Jurkat, Clone E6-1 (cell line): ENCODE data around the gene ADAM8.
"Not testable (repeated sequence)": the region's sequence is repeated elsewhere in the genome, so short reads cannot be mapped to it uniquely, and the experiment has no call there.

Experiments used
- DNase-seq: peaks from one replicate; pipeline ENCODE4 v3.0.0-alpha.2; 2011; ENCODE audit warnings: low read depth, low spot score
- H3K4me3 ChIP-seq: 2 replicates; pipeline ENCODE4 v1.5.1; 2011; ENCODE audit warnings: mild to moderate bottlenecking, low read length, control low read depth, moderate library complexity

Gene ADAM8

DNA sequence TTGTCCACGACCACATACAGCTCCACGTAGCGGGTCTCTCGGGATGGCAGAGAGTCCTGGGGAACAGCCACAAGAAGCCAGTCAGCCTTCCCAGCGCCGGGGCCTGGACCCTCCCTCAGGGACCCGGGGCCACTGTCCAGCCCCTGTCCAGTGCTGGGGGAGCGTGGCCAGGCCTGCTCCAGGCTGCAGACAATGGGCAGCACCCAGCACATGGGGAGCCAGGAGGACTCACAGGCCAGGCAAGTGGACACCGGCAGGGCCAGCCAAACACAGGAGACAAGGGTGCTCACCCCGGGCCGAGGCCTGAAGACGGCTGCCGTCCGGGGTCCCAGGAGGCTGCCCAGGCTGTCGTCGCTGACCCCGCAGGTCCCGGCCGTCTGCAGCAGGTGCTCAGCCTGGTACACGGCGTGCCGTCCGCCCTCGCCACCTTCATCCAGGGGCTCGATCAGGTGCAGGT lies 3.7 kb downstream of the ADAM8 start:
- DNase-seq: no peak

DNA sequence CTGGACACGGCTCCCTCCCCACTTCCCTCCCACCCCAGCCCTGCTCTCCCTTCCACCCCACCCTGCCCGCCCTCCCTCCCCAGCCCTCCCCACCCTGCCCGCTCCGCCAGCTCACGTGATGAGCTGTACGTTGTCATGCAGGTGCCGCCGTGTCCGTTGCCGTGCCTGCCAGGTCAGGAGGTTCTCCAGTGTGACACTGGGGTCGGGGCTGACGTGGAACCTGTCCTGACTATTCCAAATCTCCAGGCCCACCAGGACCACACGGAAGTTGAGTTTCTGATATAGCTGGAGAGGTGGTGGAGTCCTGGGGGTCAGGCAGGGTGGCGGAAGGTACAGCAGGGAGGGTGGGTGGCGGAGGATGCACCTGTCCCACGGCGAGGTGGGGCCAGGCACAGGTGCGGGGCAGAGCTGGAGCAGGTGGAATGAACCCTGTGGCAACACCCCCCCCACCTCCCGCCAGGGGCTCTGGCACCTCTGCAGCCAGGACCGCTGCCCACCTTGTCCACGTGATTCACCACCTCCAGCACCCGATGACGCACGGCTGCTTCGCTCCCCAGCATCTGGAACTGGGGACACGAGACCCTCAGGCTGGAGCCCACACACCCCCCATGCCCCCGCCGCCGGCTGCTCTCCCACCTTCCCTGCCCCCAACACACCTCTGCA lies 4.2 kb downstream of the ADAM8 start:
- no peak overlapping the region for H3K4me3 ChIP-seq

More for the DNA sequence above, 3.7 kb downstream of the ADAM8 start:
- no peak overlapping the region for H3K4me3 ChIP-seq

DNA sequence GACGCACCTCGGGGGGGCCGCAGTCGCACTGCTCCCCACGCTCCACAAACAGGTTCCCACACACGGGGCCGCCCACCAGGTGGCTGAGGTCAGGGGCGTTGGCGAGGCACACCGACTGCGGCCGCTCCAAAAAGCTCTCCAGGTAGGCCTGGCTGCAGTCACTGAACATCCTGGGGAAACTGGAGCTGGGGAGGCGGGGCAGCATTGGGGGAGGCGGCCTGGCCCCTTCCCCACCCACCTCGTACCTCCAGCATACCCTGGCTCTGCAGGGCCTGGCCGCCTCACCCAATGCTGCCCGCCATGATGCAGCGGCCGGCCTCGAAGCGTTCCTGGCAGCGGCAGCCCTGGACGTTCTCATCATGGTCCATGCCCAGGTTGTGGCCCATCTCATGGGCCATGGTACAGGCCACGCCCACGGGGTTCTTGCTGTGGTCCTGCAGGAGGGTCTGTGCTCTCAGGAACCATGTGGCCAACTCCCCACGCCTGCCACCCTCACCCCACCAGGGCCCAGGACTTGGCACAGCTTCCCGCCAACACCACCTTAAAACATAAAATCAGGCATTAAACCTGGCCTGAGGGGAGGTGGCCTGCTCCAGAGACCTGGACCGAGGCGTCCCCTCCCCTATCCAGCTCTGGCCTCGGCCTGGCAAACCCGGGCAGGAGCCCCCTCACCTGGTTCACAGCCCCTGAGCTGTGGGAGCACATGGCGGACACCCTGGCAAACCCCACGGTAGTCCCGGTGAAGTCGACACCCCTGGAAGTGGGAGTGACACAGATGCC lies 5.0 kb downstream of the ADAM8 start:
- H3K4me3 ChIP-seq: no peak overlapping the region
- no peak for DNase-seq

More for the DNA sequence above, 4.2 kb downstream of the ADAM8 start:
- no peak for DNase-seq

DNA sequence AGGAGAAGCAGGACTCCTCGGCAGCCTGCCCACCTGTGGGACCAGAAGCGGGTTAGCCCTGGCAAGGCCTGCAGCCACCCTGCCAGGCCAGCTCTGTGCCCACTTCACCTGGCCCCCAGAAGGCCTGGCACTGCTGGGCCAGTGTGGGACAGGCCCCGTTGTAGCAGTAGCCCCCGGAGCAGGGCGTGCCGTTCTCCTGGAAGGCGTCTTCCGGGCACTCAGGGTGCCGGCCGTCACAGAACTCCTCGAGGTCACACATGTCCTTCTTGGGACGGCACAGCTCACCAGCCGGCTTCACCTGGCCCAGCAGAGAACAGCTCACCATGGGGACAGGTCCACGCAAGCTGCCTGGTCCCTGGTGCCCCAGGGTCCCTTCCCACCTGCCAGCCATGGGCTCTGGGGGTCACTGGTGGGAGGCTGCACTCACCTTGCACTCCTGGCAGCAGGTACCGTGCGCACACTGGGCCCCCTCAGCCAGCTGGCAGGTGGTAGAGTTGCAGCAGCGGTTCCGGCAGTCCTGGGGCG lies 5.8 kb downstream of the ADAM8 start:
- no peak for DNase-seq
- no peak overlapping the region for H3K4me3 ChIP-seq

- H3K4me3 ChIP-seq: no peak overlapping the region
- no peak for DNase-seq
These were observed 6.5 kb downstream of the ADAM8 start for GRCh38 chr10:133270204-133270603.

GRCh38 chr10:133269367-133269766 lies 7.3 kb downstream of the ADAM8 start:
- DNase-seq: no peak
- no peak overlapping the region for H3K4me3 ChIP-seq

DNA sequence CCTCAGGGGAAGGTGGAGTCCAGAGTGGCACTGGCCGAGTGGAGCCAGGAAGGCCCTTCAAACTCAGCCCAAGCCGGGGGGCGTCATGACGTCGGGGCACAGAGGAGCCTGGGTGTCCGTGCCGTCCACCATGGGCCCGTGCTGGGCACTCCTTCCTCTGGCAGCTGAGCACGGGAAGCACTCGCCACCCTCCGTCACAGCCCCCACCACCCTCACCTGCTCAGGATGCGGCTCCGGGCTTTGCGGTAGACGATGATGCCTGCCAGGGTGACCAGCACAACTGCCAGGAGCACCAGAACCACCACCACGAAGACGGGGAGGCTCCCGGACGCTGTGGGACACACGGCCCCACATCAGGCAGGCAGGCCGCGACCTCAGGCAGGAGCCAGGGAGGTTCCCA lies 8.1 kb downstream of the ADAM8 start:
- H3K4me3 ChIP-seq: no peak overlapping the region
- no peak for DNase-seq

DNA sequence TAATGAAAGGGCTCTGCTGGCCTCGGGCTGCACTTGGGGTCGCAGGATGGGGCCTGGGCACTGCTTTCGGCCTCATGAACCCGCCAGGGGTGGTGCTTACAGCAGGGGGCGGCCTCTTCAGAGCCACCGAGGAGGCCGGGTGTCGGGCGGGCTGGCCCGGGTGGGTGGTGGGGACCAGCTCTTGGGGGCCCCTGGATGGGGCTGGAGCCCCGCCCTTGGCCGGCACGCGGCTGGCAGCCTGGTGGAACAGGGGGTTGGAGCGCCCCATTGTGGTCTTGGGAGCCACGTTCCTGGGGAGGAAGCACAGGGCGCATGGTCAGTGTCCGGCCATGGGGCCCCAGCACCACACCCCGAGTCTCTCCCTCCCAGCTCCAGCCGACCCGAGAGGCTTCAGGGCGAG lies 8.8 kb downstream of the ADAM8 start:
- DNase-seq: no peak

DNA sequence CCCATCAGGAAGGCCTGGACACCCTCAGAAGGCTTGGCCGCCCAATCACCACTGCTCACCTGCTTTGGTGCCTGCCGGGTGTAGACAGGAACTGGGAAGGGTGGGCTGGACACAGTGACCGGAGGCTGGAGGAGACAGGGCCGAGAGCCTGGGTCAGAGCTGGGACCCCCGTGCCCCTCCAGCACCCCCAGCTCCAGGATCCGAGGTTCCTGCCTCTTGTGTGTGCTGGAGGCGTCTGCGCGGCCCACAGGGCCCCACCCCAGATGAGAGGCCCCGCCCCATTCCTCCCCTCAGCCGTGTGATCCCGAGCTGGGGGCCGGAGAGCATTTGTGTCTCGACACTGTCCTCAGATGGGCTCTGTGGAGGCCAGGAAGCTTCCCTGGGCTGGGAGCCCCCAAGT lies 9.4 kb downstream of the ADAM8 start:
- no peak for DNase-seq
- no peak overlapping the region for H3K4me3 ChIP-seq

More for the DNA sequence above, 8.8 kb downstream of the ADAM8 start:
- H3K4me3 ChIP-seq: no peak overlapping the region

DNA sequence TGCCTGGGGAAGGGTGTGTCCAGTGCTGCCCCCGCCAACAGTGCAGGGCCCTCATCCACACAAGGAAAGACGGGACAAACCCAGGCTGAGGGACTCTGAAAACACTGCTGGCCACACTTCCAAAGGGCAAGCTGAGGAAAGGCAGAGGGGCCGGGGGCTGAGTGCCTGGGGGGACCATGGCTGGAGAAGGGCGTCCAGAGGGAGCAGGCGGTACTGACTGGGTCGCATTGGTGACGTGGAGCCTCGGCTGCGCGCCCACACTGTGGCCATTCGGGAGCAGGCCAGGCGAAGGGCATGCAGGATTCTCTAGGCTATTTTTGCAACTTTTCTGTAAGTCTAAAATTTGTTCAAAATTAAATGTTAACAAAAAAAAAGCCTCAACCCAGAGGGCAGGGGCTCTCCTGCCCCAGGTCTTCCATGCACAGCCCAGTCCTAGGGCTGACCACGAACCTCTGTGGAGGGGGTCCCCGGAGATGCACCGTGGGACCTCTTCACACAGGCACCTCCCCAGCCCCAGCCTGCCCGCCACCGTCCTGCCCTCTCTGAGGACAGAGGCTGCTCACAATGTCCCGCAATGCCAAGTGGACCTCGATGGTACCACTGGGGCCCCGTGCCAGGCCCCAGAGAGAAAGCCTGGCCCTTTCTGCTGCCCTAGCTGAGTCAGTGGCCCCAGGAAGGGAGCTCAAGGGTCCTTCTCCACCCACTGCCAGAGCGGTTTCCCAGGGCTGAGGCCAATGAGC lies 10.4 kb downstream of the ADAM8 start:
- no peak overlapping the region for H3K4me3 ChIP-seq
- no peak for DNase-seq

- not testable (repeated sequence) for H3K4me3 ChIP-seq, DNase-seq
These were observed 11.6 kb downstream of the ADAM8 start for GRCh38 chr10:133265052-133265451.

DNA sequence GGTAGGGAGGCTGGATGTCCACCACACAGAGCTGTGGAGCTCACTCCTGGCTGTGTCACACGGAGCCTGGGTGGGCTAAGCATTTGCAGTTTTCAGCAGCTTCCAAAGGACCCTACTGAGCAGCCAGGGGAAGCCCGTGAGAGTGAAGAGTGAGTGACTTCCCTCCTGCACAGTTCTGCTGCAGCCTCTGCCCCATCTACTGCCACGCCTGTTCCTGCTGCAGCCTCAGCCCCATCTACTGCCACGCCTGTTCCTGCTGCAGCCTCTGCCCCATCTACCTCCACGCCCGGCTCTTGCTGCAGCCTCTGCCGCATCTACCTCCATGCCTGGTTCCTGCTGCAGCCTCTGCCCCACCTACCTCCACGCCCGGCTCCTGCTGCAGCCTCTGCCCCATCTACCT lies 12.2 kb downstream of the ADAM8 start:
- no peak overlapping the region for H3K4me3 ChIP-seq
- DNase-seq: no peak

GRCh38 chr10:133263674-133264073 lies 13.0 kb downstream of the ADAM8 start:
- no peak for DNase-seq
- no peak overlapping the region for H3K4me3 ChIP-seq

GRCh38 chr10:133262696-133263095 lies 14.0 kb downstream of the ADAM8 start:
- no peak overlapping the region for H3K4me3 ChIP-seq
- no peak for DNase-seq

GRCh38 chr10:133261726-133262325 lies 14.8 kb downstream of the ADAM8 start:
- DNase-seq: no peak
- peak overlapping the region; percentile 59 for H3K4me3 ChIP-seq

GRCh38 chr10:133260895-133261725 lies 15.6 kb downstream of the ADAM8 start:
- DNase-seq: peak; percentile 31
- H3K4me3 ChIP-seq: peak overlapping the region; percentile 59

DNA sequence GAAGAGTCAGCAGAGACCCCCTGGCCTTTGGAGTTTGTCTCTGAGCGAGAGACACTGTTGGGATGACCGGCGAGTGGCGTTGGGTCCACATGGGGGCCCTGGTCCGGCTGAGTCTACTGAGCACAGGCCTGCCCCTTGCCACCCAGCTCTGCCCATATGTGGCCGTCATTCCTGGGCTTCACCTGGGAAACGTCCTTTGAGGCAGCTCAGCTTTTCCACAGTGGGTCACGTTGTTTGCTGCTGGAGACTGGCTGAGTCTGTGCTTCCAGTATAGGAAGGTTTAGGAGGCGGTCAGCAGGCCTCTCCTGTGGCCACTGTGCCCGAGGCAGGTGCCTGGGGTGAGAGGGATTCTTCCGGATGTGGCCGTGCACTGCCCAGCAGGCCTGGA lies 17.1 kb downstream of the ADAM8 start:
- no peak overlapping the region for H3K4me3 ChIP-seq
- DNase-seq: no peak

GRCh38 chr10:133258818-133259601 lies 17.7 kb downstream of the ADAM8 start:
- H3K4me3 ChIP-seq: no peak overlapping the region; the same call in 1 of the 2 replicates
- DNase-seq: peak; percentile 93
